MM.1S (cell line): ENCODE data around the gene ADIPOR2.

Experiments used
- EZH2 ChIP-seq: fragments of 300-600 bp; sonication (generic); optimal IDR thresholded peaks from 2 replicates; pipeline ENCODE3; 2017; ENCODE audit warnings: low read depth, mild to moderate bottlenecking, antibody characterized with exemption, low read length, mixed read lengths
- EZH2phosphoT487 ChIP-seq: fragments of 300-600 bp; sonication (generic); IDR thresholded peaks from 2 replicates; pipeline ENCODE4 v1.6.1; 2018; ENCODE audit warnings: antibody characterized with exemption, low read length
- TF ChIP-seq, protein P1 (sequence below): fragments of 300-600 bp; sonication (generic); IDR thresholded peaks from 2 replicates; pipeline ENCODE4 v1.5.1; 2016; ENCODE audit warnings: antibody characterized with exemption, low read length, mixed read lengths

DNA sequence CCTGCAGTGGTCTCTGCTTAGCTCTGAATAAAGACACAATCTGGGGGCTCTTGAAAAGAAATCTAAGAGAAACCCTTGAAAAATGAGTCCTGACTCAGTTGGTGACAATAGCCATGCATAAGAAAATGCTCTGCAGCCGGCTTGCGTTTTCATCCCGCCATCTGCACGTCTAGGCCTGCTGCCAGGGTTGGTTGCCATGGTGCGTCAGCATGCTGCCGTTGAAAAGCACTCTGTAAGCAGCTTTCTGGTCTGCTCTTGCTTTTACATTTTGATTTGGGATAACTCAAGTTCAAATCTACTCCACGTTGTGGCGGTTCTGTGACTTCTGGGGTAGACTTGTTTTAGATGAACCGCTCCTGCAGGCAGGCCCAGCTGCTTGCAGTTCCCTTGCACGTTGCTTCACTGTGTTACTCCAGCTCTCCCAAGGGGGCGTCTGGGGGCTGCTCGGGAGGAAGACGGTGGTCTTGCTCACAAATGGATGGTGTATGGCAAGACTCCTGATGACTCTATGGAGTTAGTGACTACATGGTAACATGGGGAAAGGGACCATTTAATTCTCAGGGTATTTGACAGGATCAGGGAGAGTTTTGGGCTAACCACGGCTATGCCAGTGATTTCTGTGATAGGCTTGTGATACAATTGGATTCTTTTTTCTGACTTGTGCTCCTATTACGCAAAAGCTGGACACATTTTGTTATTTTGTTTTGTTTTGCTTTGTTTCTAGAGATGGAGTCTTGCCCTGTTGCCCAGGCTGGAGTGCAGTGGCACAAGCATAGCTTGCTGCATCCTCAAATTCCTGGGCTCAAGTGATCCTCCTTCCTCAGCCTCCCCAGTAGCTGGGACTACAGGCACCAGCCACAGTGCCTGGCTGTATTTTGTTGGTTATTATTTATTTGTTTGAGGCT is 46.1 kb upstream of the ADIPOR2 start:
- TF ChIP-seq EZH2 (no peak), EZH2phosphoT487 (no peak)
- TF ChIP-seq, protein P1, sequence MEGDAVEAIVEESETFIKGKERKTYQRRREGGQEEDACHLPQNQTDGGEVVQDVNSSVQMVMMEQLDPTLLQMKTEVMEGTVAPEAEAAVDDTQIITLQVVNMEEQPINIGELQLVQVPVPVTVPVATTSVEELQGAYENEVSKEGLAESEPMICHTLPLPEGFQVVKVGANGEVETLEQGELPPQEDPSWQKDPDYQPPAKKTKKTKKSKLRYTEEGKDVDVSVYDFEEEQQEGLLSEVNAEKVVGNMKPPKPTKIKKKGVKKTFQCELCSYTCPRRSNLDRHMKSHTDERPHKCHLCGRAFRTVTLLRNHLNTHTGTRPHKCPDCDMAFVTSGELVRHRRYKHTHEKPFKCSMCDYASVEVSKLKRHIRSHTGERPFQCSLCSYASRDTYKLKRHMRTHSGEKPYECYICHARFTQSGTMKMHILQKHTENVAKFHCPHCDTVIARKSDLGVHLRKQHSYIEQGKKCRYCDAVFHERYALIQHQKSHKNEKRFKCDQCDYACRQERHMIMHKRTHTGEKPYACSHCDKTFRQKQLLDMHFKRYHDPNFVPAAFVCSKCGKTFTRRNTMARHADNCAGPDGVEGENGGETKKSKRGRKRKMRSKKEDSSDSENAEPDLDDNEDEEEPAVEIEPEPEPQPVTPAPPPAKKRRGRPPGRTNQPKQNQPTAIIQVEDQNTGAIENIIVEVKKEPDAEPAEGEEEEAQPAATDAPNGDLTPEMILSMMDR, result no peak
